ENCODE data around the gene TNFRSF6B.

Gene TNFRSF6B

GRCh38 chr20:63732118-63733095 is 36.0 kb downstream of the TNFRSF6B start:
- Histone ChIP-seq H3K23ac (ENCODE audit: low read depth, low read length, poor library complexity) (no peak overlapping the region), H3K9ac (ENCODE audit: low read depth, low read length, poor library complexity) (peak overlapping the region; percentile 64), H3K4me1 (ENCODE audit: control insufficient read depth in 2 of 2, insufficient read depth in 1 of 2, low read depth in 1 of 2, low read length in 2 of 2) (peaks cover 0 to 5% of the 10 kb centered on the region in 2 donors), H3K27me3 (ENCODE audit: control insufficient read depth in 3 of 3, insufficient read depth in 3 of 3, low read depth in 1 of 3, low read length in 3 of 3) (no peaks in the 10 kb centered on the region), H3K4me2 (ENCODE audit: insufficient read depth, low read length, poor library complexity, severe bottlenecking) (no peak overlapping the region), H3K27ac (replicated peaks; ENCODE audit: low read length) (no peak overlapping the region), H2BK5ac (ENCODE audit: low read length) (no peak overlapping the region), H2AFZ (ENCODE audit: low read length) (no peak overlapping the region), H3K4me3 (ENCODE audit: low read length in 2 of 2) (peak overlapping the region in 1 of 2 donors; percentile 47), H3K4ac (ENCODE audit: low read length) (no peak overlapping the region), H3K36me3 (replicated peaks in 1 of 2; ENCODE audit: control insufficient read depth in 2 of 2, insufficient read depth in 2 of 2, low read length in 2 of 2) (peaks cover 37 to 60% of the 10 kb centered on the region in 2 donors), H3K14ac (ENCODE audit: low read length) (no peak overlapping the region), H4K91ac (ENCODE audit: low read depth, low read length, poor library complexity) (no peak overlapping the region), H3K9me3 (replicated peaks in 1 of 2; ENCODE audit: control insufficient read depth in 2 of 2, insufficient read depth in 1 of 2, low read depth in 1 of 2, low read length in 2 of 2) (peaks cover 0 to 3% of the 10 kb centered on the region in 2 donors), H4K8ac (ENCODE audit: low read depth, low read length) (no peak overlapping the region), H2BK15ac (ENCODE audit: low read length) (no peak overlapping the region), H2BK120ac (ENCODE audit: low read depth, low read length) (no peak overlapping the region), H2BK12ac (ENCODE audit: low read length) (no peak overlapping the region), H3K18ac (ENCODE audit: low read length) (no peak overlapping the region), H2AK5ac (ENCODE audit: low read depth, low read length) (no peak overlapping the region), H3K79me1 (ENCODE audit: low read depth, low read length) (peaks cover 24% of the 10 kb centered on the region)
- WGBS, 2 donors (ENCODE audit: extremely low coverage in 2 of 2, insufficient read length in 2 of 2, insufficient replicate concordance in 1 of 2), result 100% methylated on average over 3 of the region's 38 CpGs; no CpG with 5 or more reads in 1 of the 2 donors
- no peak for DNase-seq (ENCODE audit: low spot score)

- Histone ChIP-seq H2BK15ac (ENCODE audit: low read length) (no peak overlapping the region), H3K18ac (ENCODE audit: low read length) (no peak overlapping the region), H2BK120ac (ENCODE audit: low read depth, low read length) (no peak overlapping the region), H4K91ac (ENCODE audit: low read depth, low read length, poor library complexity) (no peak overlapping the region), H2AK5ac (ENCODE audit: low read depth, low read length) (no peak overlapping the region), H3K79me1 (ENCODE audit: low read depth, low read length) (peaks cover 25% of the 10 kb centered on the region), H4K8ac (ENCODE audit: low read depth, low read length) (no peak overlapping the region), H3K4me2 (ENCODE audit: insufficient read depth, low read length, poor library complexity, severe bottlenecking) (no peak overlapping the region), H2BK12ac (ENCODE audit: low read length) (no peak overlapping the region), H3K27ac (replicated peaks; ENCODE audit: low read length) (no peak overlapping the region), H3K9ac (ENCODE audit: low read depth, low read length, poor library complexity) (peak overlapping the region; percentile 64), H3K14ac (ENCODE audit: low read length) (no peak overlapping the region), H3K9me3 (replicated peaks in 1 of 2; ENCODE audit: control insufficient read depth in 2 of 2, insufficient read depth in 1 of 2, low read depth in 1 of 2, low read length in 2 of 2) (peaks cover 0 to 3% of the 10 kb centered on the region in 2 donors), H2AFZ (ENCODE audit: low read length) (no peak overlapping the region), H3K4me1 (ENCODE audit: control insufficient read depth in 2 of 2, insufficient read depth in 1 of 2, low read depth in 1 of 2, low read length in 2 of 2) (peaks cover 0 to 9% of the 10 kb centered on the region in 2 donors), H3K27me3 (ENCODE audit: control insufficient read depth in 3 of 3, insufficient read depth in 3 of 3, low read depth in 1 of 3, low read length in 3 of 3) (no peaks in the 10 kb centered on the region), H2BK5ac (ENCODE audit: low read length) (peak overlapping the region; percentile 60), H3K4me3 (ENCODE audit: low read length in 2 of 2) (peak overlapping the region in 1 of 2 donors; percentile 43), H3K23ac (ENCODE audit: low read depth, low read length, poor library complexity) (peak overlapping the region; percentile 85), H3K36me3 (replicated peaks in 1 of 2; ENCODE audit: control insufficient read depth in 2 of 2, insufficient read depth in 2 of 2, low read length in 2 of 2) (peaks cover 37 to 60% of the 10 kb centered on the region in 2 donors), H3K4ac (ENCODE audit: low read length) (no peak overlapping the region)
- DNase-seq (ENCODE audit: low spot score), result no peak
- WGBS, 2 donors (ENCODE audit: extremely low coverage in 2 of 2, insufficient read length in 2 of 2, insufficient replicate concordance in 1 of 2), result no CpG with 5 or more reads among the region's 13 CpGs
Observed at GRCh38 chr20:63733117-63733516, 36.7 kb downstream of the TNFRSF6B start.

GRCh38 chr20:63733579-63734081 is 37.2 kb downstream of the TNFRSF6B start:
- Histone ChIP-seq H3K23ac (ENCODE audit: low read depth, low read length, poor library complexity) (peak overlapping the region; percentile 85), H3K79me1 (ENCODE audit: low read depth, low read length) (peaks cover 26% of the 10 kb centered on the region), H3K4me3 (ENCODE audit: low read length in 2 of 2) (no peak overlapping the region), H2BK12ac (ENCODE audit: low read length) (no peak overlapping the region), H4K91ac (ENCODE audit: low read depth, low read length, poor library complexity) (no peak overlapping the region), H2BK15ac (ENCODE audit: low read length) (no peak overlapping the region), H3K27ac (replicated peaks; ENCODE audit: low read length) (no peak overlapping the region), H4K8ac (ENCODE audit: low read depth, low read length) (peak overlapping the region; percentile 17), H3K27me3 (ENCODE audit: control insufficient read depth in 3 of 3, insufficient read depth in 3 of 3, low read depth in 1 of 3, low read length in 3 of 3) (no peaks in the 10 kb centered on the region), H2AFZ (ENCODE audit: low read length) (no peak overlapping the region), H3K9me3 (replicated peaks in 1 of 2; ENCODE audit: control insufficient read depth in 2 of 2, insufficient read depth in 1 of 2, low read depth in 1 of 2, low read length in 2 of 2) (peaks cover 0 to 3% of the 10 kb centered on the region in 2 donors), H3K36me3 (replicated peaks in 1 of 2; ENCODE audit: control insufficient read depth in 2 of 2, insufficient read depth in 2 of 2, low read length in 2 of 2) (peaks cover 36 to 57% of the 10 kb centered on the region in 2 donors), H3K4me2 (ENCODE audit: insufficient read depth, low read length, poor library complexity, severe bottlenecking) (no peak overlapping the region), H3K4ac (ENCODE audit: low read length) (no peak overlapping the region), H3K9ac (ENCODE audit: low read depth, low read length, poor library complexity) (peak overlapping the region; percentile 4), H3K4me1 (ENCODE audit: control insufficient read depth in 2 of 2, insufficient read depth in 1 of 2, low read depth in 1 of 2, low read length in 2 of 2) (peaks cover 4 to 14% of the 10 kb centered on the region in 2 donors), H2AK5ac (ENCODE audit: low read depth, low read length) (no peak overlapping the region), H2BK5ac (ENCODE audit: low read length) (no peak overlapping the region), H3K18ac (ENCODE audit: low read length) (no peak overlapping the region), H3K14ac (ENCODE audit: low read length) (no peak overlapping the region), H2BK120ac (ENCODE audit: low read depth, low read length) (no peak overlapping the region)
- WGBS, 2 donors (ENCODE audit: extremely low coverage in 2 of 2, insufficient read length in 2 of 2, insufficient replicate concordance in 1 of 2), result no CpG with 5 or more reads among the region's 18 CpGs
- no peak for DNase-seq (ENCODE audit: low spot score)
